SK-N-SH (cell line): Measurements from ENCODE around the gene SIK2. TPM values are rescaled to one million over a fixed set of nuclear protein-coding genes. Genes with fewer than 3 reads are reported as not detected.

ENCODE experiments used
- CTCF ChIA-PET: fragments of 300-600, 350-600 bp; formaldehyde crosslinking; extraction: SDS; loops from one replicate; lab custom pipeline; 2021; lab: Yijun Ruan, JAX
- POLR2A ChIA-PET: fragments of 350-600 bp; sonication (Branson Sonifier 250); formaldehyde crosslinking; extraction: SDS; loops from one replicate; lab custom pipeline; 2020; ENCODE audit warnings: antibody characterized with exemption, inconsistent platforms; lab: Yijun Ruan, JAX
- DNase-seq: peaks from one replicate; pipeline ENCODE4 v3.0.0; 2012
- H2AFZ ChIP-seq: fragments of 200-600 bp; sonication (generic); 2 replicates; pipeline ENCODE4 v1.8.1; 2016; ENCODE audit warnings: antibody characterized with exemption, mild to moderate bottlenecking, low read depth
- H3F3A ChIP-seq: fragments of 200-600 bp; sonication (generic); replicated peaks from 2 replicates; pipeline ENCODE3; 2016; ENCODE audit warnings: antibody characterized with exemption, mild to moderate bottlenecking; ENCODE audit not compliant: insufficient read depth
- H3K27ac ChIP-seq, 2 experiments: fragments of 200-500 bp in 1 of 2; fragments of 200-600 bp in 1 of 2; sonication (Bioruptor generic) in 1 of 2; sonication (generic), shearing (Covaris generic) in 1 of 2; 2 replicates each; pipeline versions ENCODE4 v1.5.1 to v1.6.1; 2014 to 2016; ENCODE audit warnings: low read depth in 2 of 2, inconsistent platforms in 1 of 2, low read length in 1 of 2, mild to moderate bottlenecking in 1 of 2, mixed read lengths in 1 of 2
- H3K27me3 ChIP-seq: fragments of 200-600 bp; sonication (generic), shearing (Covaris generic); 2 replicates; pipeline ENCODE4 v1.6.1; 2016; ENCODE audit warnings: mixed run types; ENCODE audit not compliant: insufficient read depth
- H3K36me3 ChIP-seq, 2 experiments: fragments of 200-500 bp in 1 of 2; fragments of 200-600 bp in 1 of 2; sonication (Bioruptor generic) in 1 of 2; sonication (generic) in 1 of 2; replicated peaks in 1 of 2; 2 replicates each; pipeline versions ENCODE3 to v1.5.1; 2014 to 2016; ENCODE audit warnings: low read length in 1 of 2, mild to moderate bottlenecking in 1 of 2; ENCODE audit not compliant: insufficient read depth in 2 of 2, control insufficient read depth in 1 of 2
- H3K4me1 ChIP-seq, 2 experiments: fragments of 200-500 bp in 1 of 2; fragments of 200-600 bp in 1 of 2; sonication (Bioruptor generic) in 1 of 2; sonication (generic), shearing (Covaris generic) in 1 of 2; 2 replicates each; pipeline versions ENCODE4 v1.5.1 to v1.6.1; 2014 to 2016; ENCODE audit warnings: low read depth in 1 of 2, low read length in 1 of 2, mixed run types in 1 of 2; ENCODE audit not compliant: insufficient read depth in 2 of 2, control insufficient read depth in 1 of 2
- H3K4me2 ChIP-seq: fragments of 200-600 bp; sonication (generic), shearing (Covaris generic); 2 replicates; pipeline ENCODE4 v1.6.1; 2017; ENCODE audit warnings: mixed run types
- H3K4me3 ChIP-seq, 2 experiments: fragments of 200-500 bp in 1 of 2; fragments of 200-600 bp in 1 of 2; sonication (Bioruptor generic) in 1 of 2; sonication (generic), shearing (Covaris generic) in 1 of 2; 2 replicates each; pipeline versions ENCODE4 v1.5.1 to v1.8.1; 2014 to 2016; ENCODE audit warnings: low read depth in 2 of 2, inconsistent platforms in 1 of 2, low read length in 1 of 2, mild to moderate bottlenecking in 1 of 2, mixed read lengths in 1 of 2, moderate library complexity in 1 of 2
- H3K79me2 ChIP-seq: fragments of 200-600 bp; sonication (generic); 2 replicates; pipeline ENCODE4 v1.8.1; 2017; ENCODE audit warnings: mild to moderate bottlenecking; ENCODE audit not compliant: insufficient read depth
- H3K9ac ChIP-seq: fragments of 200-600 bp; sonication (generic); 2 replicates; pipeline ENCODE4 v1.6.1; 2017; ENCODE audit warnings: mixed run types
- H3K9me2 ChIP-seq: fragments of 200-600 bp; sonication (generic); 2 replicates; pipeline ENCODE4 v1.6.1; 2017; ENCODE audit warnings: mixed run types
- H3K9me3 ChIP-seq: fragments of 200-600 bp; sonication (generic); 2 replicates; pipeline ENCODE4 v1.6.1; 2017; ENCODE audit warnings: mixed run types, mild to moderate bottlenecking, moderate library complexity
- H4K20me1 ChIP-seq: fragments of 200-600 bp; sonication (generic); 2 replicates; pipeline ENCODE4 v1.6.1; 2017; ENCODE audit warnings: mild to moderate bottlenecking, mixed run types; ENCODE audit not compliant: insufficient read depth
- EZH2phosphoT487 ChIP-seq: fragments of 200-600 bp; sonication (generic); IDR thresholded peaks from 2 replicates; pipeline ENCODE4 v1.6.1; 2017; ENCODE audit warnings: low read depth, mixed run types, mild to moderate bottlenecking, antibody characterized with exemption, moderate library complexity, borderline replicate concordance
- FOSL2 ChIP-seq: IDR thresholded peaks from 2 replicates; pipeline ENCODE4 v1.4.0; 2012; ENCODE audit warnings: low read depth, mild to moderate bottlenecking, moderate library complexity, borderline replicate concordance
- FOXJ3 ChIP-seq: sonication (generic); formaldehyde crosslinking; IDR thresholded peaks from 2 replicates; pipeline ENCODE4 v1.5.1; 2020; ENCODE audit warnings: mild to moderate bottlenecking, missing genetic modification reagents
- GATA2 ChIP-seq: sonication (generic); formaldehyde crosslinking; IDR thresholded peaks from 2 replicates; pipeline ENCODE4 v1.5.0; 2020; ENCODE audit warnings: mild to moderate bottlenecking, missing genetic modification reagents
- MAX ChIP-seq: IDR thresholded peaks from 2 replicates; pipeline ENCODE4 v1.4.0; 2012; ENCODE audit warnings: low read depth
- MEF2A ChIP-seq: IDR thresholded peaks from 2 replicates; pipeline ENCODE4 v1.4.0; 2012; ENCODE audit warnings: low read depth, borderline replicate concordance
- REST ChIP-seq: IDR thresholded peaks from 2 replicates; pipeline ENCODE4 v1.6.1; 2012; ENCODE audit warnings: mild to moderate bottlenecking, low read depth, low read length, moderate library complexity
- RXRA ChIP-seq: IDR thresholded peaks from 2 replicates; pipeline ENCODE4 v1.4.0; 2012; ENCODE audit warnings: low read depth, mild to moderate bottlenecking, borderline replicate concordance
- SIN3A ChIP-seq: IDR thresholded peaks from 2 replicates; pipeline ENCODE4 v1.6.1; 2012; ENCODE audit warnings: low read depth, mild to moderate bottlenecking, low read length, moderate library complexity, borderline replicate concordance
- SMC3 ChIP-seq: IDR thresholded peaks from 2 replicates; pipeline ENCODE4 v1.6.1; 2012; ENCODE audit warnings: low read depth, low read length, improper control_type of control experiment
- TCF12 ChIP-seq: IDR thresholded peaks from 2 replicates; pipeline ENCODE4 v1.4.0; 2012
- ZBTB33 ChIP-seq: IDR thresholded peaks from 2 replicates; pipeline ENCODE4 v1.4.0; 2012; ENCODE audit warnings: low read depth, borderline replicate concordance
- WGBS: methylation state at CpG from one replicate; pipeline ENCODE4 v1.1.6; 2017; ENCODE audit warnings: low lambda C conversion rate; 5-methylcytosine and 5-hydroxymethylcytosine counted together
- polyA plus RNA-seq, 3 experiments: library from polyadenylated mRNA; depleted of rRNA; stranded (reverse); fragments of >200 nt; gene quantifications; 2 replicates each; pipeline ENCODE4 v1.2.3, GENCODE V29; 2012
- TF ChIP-seq, protein P1 (sequence below): IDR thresholded peaks from 2 replicates; pipeline ENCODE4 v1.4.0; 2012; ENCODE audit warnings: low read depth, borderline replicate concordance
- TF ChIP-seq, protein P2 (sequence below): IDR thresholded peaks from 2 replicates; pipeline ENCODE4; 2012
- TF ChIP-seq, protein P3 (sequence below): fragments of 200-600 bp; sonication (generic); IDR thresholded peaks from 2 replicates; pipeline ENCODE4 v1.6.1; 2017; ENCODE audit warnings: antibody characterized with exemption, mild to moderate bottlenecking, moderate library complexity

SIK2 gene
- polyA plus RNA-seq, 1 of the 3 experiments (the other 2 are of a cell fraction), result 8.9 TPM

- no peak for TF ChIP-seq ZBTB33
Observed at GRCh38 chr11:111765984-111766833, 164.0 kb downstream of the SIK2 start, which contains the start of gene PPP2R1B (continued).

DNA sequence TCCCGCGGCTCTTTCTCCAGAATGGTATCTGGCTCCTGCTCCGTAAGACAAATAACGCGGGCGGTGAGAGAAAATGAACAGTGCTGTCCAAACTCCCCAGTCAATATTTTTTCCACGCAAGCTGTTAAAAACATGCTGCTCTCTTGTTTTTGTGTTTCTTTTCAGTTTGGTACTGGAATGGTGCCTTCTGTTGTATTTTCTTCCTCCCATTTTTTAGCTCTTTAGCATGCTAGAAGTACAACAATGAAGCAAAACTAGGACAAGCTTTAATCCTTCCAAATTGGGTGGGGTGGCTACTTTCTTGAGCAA, 164.5 kb downstream of the SIK2 start:
- peaks cover 43% of the 10 kb centered on the region for H3K79me2 ChIP-seq
- TF ChIP-seq, protein P1, sequence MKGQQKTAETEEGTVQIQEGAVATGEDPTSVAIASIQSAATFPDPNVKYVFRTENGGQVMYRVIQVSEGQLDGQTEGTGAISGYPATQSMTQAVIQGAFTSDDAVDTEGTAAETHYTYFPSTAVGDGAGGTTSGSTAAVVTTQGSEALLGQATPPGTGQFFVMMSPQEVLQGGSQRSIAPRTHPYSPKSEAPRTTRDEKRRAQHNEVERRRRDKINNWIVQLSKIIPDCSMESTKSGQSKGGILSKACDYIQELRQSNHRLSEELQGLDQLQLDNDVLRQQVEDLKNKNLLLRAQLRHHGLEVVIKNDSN, result no peak
- TF ChIP-seq REST (no peak), GATA2 (CRISPR knock-in tag) (no peak), MEF2A (no peak), MAX (no peak), SMC3 (no peak), SIN3A (no peak; the same call in 1 of the 2 replicates), FOXJ3 (CRISPR knock-in tag) (no peak), FOSL2 (no peak), EZH2phosphoT487 (no peak), ZBTB33 (no peak), RXRA (no peak), TCF12 (no peak)
- TF ChIP-seq, protein P2, sequence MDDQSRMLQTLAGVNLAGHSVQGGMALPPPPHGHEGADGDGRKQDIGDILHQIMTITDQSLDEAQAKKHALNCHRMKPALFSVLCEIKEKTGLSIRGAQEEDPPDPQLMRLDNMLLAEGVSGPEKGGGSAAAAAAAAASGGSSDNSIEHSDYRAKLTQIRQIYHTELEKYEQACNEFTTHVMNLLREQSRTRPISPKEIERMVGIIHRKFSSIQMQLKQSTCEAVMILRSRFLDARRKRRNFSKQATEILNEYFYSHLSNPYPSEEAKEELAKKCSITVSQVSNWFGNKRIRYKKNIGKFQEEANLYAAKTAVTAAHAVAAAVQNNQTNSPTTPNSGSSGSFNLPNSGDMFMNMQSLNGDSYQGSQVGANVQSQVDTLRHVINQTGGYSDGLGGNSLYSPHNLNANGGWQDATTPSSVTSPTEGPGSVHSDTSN, result no peak
- TF ChIP-seq, protein P3, sequence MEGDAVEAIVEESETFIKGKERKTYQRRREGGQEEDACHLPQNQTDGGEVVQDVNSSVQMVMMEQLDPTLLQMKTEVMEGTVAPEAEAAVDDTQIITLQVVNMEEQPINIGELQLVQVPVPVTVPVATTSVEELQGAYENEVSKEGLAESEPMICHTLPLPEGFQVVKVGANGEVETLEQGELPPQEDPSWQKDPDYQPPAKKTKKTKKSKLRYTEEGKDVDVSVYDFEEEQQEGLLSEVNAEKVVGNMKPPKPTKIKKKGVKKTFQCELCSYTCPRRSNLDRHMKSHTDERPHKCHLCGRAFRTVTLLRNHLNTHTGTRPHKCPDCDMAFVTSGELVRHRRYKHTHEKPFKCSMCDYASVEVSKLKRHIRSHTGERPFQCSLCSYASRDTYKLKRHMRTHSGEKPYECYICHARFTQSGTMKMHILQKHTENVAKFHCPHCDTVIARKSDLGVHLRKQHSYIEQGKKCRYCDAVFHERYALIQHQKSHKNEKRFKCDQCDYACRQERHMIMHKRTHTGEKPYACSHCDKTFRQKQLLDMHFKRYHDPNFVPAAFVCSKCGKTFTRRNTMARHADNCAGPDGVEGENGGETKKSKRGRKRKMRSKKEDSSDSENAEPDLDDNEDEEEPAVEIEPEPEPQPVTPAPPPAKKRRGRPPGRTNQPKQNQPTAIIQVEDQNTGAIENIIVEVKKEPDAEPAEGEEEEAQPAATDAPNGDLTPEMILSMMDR, result no peak
- TF ChIP-seq, all 33 proteins: peak for 0

More for the DNA sequence above, 164.5 kb downstream of the SIK2 start:
- Histone ChIP-seq H3F3A (peaks cover 8% of the 10 kb centered on the region), H3K9ac (peak overlapping the region; percentile 90), H3K4me2 (peak overlapping the region; percentile 89), H3K36me3 (peaks cover 15 to 18% of the 10 kb centered on the region in 2 experiments), H3K9me3 (no peaks in the 10 kb centered on the region), H3K27ac (peak overlapping the region; percentile 81 to 86), H3K4me3 (peak overlapping the region; percentile 76 to 85), H2AFZ (peak overlapping the region; percentile 97), H3K27me3 (no peaks in the 10 kb centered on the region), H3K4me1 (peaks cover 5% of the 10 kb centered on the region in 2 experiments; a peak in 2 of 4 replicates), H4K20me1 (no peaks in the 10 kb centered on the region), H3K9me2 (no peaks in the 10 kb centered on the region)
- ChIA-PET POLR2A (interaction anchor here (1.0 to 1.3 kb wide), 2 partner anchors 32 to 160 kb away, joined by 3 to 5 read pairs; no protein-coding TSS in a partner anchor), CTCF (interaction anchor here (0.7 to 5.3 kb wide), 8 partner anchors 10 to 180 kb away, joined by 3 to 61 read pairs (median 5); partner anchors contain the start of gene SIK2)
- DNase-seq, result no peak
- 12% methylated on average over 7 of the region's 7 CpGs for WGBS
